Stimulated activated CD4-positive, alpha-beta T cell treated with anti-CD3 and anti-CD28 coated beads, Interleukin-1b, Interleukin-23, amount 100 ng/mL, for 48 hours (primary cell): Measurements from ENCODE around the gene GLYR1.

ENCODE experiments used
- DNase-seq: peaks from one replicate; pipeline ENCODE4 v3.0.0-alpha.2; 2020

GLYR1 gene

GRCh38 chr16:4754865-4755264, 92.2 kb downstream of the GLYR1 start:
- no peak for DNase-seq

- no peak for DNase-seq
Observed at GRCh38 chr16:4753227-4753626, 93.9 kb downstream of the GLYR1 start.
